Tibial nerve (tissue), 3 donors: ENCODE results near the gene AKAP6.

Source experiments
- CTCF ChIP-seq, 5 experiments: fragments of 200-600 bp in 3 of 5; fragments of 450-650 bp in 2 of 5; sonication (generic) in 3 of 5; IDR thresholded peaks; one replicate each; pipeline ENCODE4 v1.5.1; 2016 to 2019; ENCODE audit warnings: antibody characterized with exemption in 5 of 5, mild to moderate bottlenecking in 3 of 5, moderate library complexity in 2 of 5
- POLR2A ChIP-seq, 2 donors: fragments of 450-650 bp; IDR thresholded peaks; one replicate each; pipeline ENCODE4 v1.6.1; 2017; ENCODE audit warnings: antibody characterized with exemption in 2 of 2, mild to moderate bottlenecking in 2 of 2, moderate library complexity in 2 of 2

- TF ChIP-seq CTCF (IDR thresholded peaks at IDR 0.05) (no peak), POLR2A (IDR thresholded peaks at IDR 0.05) (no peak)
These were observed 456.5 kb downstream of the AKAP6 start for GRCh38 chr14:32785585-32785984.
